ENCODE measurements around the gene LENEP. TPM values are rescaled to one million over a fixed set of nuclear protein-coding genes. Genes with fewer than 3 reads are reported as not detected.

LENEP gene
- total RNA-seq, 2 donors from 2014 or later, result not detected

DNA sequence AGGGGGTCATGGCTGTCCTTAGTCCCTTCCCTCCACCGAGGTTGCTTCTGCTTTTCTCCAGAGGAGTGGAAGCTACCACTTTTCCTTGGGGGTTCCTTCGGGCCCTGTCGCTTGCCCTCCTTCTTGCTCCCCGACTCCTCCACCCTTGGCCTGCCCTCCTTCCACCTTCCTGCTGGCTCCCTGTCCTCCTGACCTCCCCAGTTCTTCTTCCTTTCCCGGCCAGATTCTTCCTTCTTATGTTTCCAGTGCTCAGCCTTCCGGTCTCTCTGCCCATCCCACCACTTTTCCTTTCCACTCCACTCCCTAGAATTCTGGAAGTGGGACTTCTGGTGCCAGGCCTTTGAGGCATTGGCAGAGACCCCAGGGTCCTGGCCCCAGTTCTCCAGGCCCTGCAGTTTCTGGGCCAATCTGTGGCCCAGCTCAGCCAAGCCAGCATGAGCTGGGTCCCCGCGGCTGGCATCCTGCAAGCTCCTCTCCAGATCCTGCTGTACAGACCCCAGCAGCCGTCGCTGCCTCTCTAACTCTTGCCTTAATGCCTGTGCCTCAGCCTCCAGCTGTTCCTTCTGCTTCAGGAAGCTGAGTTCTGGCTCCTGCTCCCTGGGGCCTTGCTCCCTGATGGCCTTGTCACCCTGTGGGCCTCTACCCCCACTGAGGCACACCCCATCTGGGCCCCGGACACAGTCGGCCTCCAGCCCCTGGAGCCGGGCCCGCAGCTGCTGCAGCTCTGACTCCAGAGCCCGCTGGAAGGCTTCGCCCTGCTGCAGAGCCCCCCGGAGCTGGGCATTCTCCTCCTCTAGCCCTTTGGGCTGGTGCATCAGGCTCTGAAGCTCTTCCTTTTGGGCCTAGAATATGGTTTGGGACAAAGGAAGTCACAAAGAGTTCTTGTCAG, 47.2 kb upstream of the LENEP start:
- no peak overlapping the region for H3K27ac ChIP-seq
- intact Hi-C loops (cut with DNase I), result no loop called here
- DNase-seq (no peak), ATAC-seq (no peak)
- peaks cover 0 to 3% of the 10 kb centered on the region in 2 donors for H3K36me3 ChIP-seq (replicated peaks in 1 of 2; ENCODE audit: insufficient read depth in 1 of 2, low read depth in 2 of 2)
- 77 to 86% methylated on average over 14 to 17 of the region's 17 CpGs for WGBS, 2 donors
- no peaks in the 10 kb centered on the region for H3K9me3 ChIP-seq
- no peak for TF ChIP-seq POLR2A (IDR thresholded peaks at IDR 0.05)
- TF ChIP-seq, protein P1, sequence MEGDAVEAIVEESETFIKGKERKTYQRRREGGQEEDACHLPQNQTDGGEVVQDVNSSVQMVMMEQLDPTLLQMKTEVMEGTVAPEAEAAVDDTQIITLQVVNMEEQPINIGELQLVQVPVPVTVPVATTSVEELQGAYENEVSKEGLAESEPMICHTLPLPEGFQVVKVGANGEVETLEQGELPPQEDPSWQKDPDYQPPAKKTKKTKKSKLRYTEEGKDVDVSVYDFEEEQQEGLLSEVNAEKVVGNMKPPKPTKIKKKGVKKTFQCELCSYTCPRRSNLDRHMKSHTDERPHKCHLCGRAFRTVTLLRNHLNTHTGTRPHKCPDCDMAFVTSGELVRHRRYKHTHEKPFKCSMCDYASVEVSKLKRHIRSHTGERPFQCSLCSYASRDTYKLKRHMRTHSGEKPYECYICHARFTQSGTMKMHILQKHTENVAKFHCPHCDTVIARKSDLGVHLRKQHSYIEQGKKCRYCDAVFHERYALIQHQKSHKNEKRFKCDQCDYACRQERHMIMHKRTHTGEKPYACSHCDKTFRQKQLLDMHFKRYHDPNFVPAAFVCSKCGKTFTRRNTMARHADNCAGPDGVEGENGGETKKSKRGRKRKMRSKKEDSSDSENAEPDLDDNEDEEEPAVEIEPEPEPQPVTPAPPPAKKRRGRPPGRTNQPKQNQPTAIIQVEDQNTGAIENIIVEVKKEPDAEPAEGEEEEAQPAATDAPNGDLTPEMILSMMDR (IDR thresholded peaks at IDR 0.05), result no peak
- H3K27me3 ChIP-seq, result no peaks in the 10 kb centered on the region
- H3K4me3 ChIP-seq, result no peak overlapping the region
- peaks cover 16% of the 10 kb centered on the region for H3K4me1 ChIP-seq

GRCh38 chr1:154948079-154948478, 45.3 kb upstream of the LENEP start:
- DNase-seq, result no peak
- ATAC-seq, result no peak
- H3K36me3 ChIP-seq (replicated peaks in 1 of 2; ENCODE audit: insufficient read depth in 1 of 2, low read depth in 2 of 2), result peaks cover 0 to 3% of the 10 kb centered on the region in 2 donors
- H3K4me3 ChIP-seq, result no peak overlapping the region
- intact Hi-C loops (cut with DNase I), result no loop called here
- H3K27me3 ChIP-seq, result no peaks in the 10 kb centered on the region
- H3K27ac ChIP-seq, result no peak overlapping the region
- TF ChIP-seq, protein P1 (IDR thresholded peaks at IDR 0.05), result no peak
- no peak for TF ChIP-seq POLR2A (IDR thresholded peaks at IDR 0.05)
- 90 to 97% methylated on average over 11 of the region's 11 CpGs for WGBS, 2 donors
- peaks cover 5% of the 10 kb centered on the region for H3K4me1 ChIP-seq
- H3K9me3 ChIP-seq, result no peaks in the 10 kb centered on the region

DNA sequence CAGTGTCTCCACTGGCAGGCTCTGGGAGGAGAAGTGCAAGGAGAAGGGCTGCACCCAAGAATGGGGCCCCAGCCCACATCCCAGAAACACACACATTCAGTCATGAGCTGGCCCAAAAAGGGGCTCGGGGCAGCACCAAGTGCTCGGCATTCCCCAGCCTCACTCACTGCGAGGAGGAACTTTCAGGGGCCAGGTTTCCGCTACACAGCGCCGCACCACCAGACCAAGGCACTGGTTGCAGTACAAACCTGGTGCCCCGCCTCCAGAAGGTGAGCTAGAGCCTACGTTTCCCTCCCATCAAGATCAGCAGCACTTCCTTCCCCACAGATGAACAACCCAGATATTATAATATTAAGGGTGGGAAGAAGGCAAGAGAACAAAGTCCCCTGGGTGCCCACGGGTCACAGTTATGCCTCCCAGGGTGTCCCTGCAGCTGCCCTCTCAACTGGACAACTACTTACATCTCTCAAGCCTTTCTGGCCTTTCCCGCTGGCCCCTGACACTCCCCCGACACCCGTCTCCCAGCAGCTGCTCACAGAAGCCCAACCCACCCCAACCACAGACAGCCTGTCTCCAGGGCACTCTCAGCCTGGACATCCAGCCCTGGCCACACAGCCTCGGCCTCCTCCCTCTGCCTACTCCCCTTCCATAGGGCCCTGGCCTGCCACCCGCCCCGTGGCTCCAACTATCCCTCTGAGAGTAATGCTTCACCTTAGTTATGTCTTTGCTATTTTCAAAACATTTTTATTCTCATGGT, 41.3 kb upstream of the LENEP start:
- ATAC-seq, result no peak
- 62 to 84% methylated on average over 13 to 15 of the region's 15 CpGs for WGBS, 2 donors
- Histone ChIP-seq H3K9me3 (no peaks in the 10 kb centered on the region), H3K36me3 (replicated peaks in 1 of 2; ENCODE audit: insufficient read depth in 1 of 2, low read depth in 2 of 2) (peaks cover 0 to 3% of the 10 kb centered on the region in 2 donors), H3K4me1 (peaks cover 41% of the 10 kb centered on the region), H3K27me3 (no peaks in the 10 kb centered on the region), H3K4me3 (no peak overlapping the region), H3K27ac (no peak overlapping the region)
- no peak for DNase-seq
- TF ChIP-seq, protein P1 (IDR thresholded peaks at IDR 0.05), result no peak
- intact Hi-C loops (cut with DNase I), result no loop called here

DNA sequence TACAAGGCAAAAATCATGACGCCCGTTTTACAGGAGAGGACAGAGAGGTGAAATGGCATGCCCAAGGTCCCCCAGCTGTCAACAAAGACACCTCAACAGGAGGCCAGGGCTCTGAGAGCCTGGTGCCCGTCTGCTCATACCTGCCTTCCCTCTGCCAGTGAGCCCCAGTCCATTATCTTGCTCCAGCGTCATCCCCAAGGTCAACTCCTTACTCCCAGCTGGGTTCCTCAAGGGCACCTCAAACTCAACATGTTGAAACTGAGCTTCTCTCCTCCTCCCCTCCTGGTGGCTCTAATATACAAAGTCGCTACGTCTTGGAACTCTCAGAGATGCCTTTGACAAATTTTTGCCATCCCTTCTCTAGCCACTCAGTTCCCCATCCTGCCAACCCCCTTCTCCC, 40.7 kb upstream of the LENEP start:
- Histone ChIP-seq H3K9me3 (no peaks in the 10 kb centered on the region), H3K27ac (no peak overlapping the region), H3K27me3 (no peaks in the 10 kb centered on the region), H3K4me1 (peaks cover 44% of the 10 kb centered on the region), H3K4me3 (no peak overlapping the region), H3K36me3 (replicated peaks in 1 of 2; ENCODE audit: insufficient read depth in 1 of 2, low read depth in 2 of 2) (peaks cover 0 to 3% of the 10 kb centered on the region in 2 donors)
- DNase-seq (no peak), ATAC-seq (no peak)
- no peak for TF ChIP-seq POLR2A (IDR thresholded peaks at IDR 0.05)
- TF ChIP-seq, protein P1 (IDR thresholded peaks at IDR 0.05), result no peak
- intact Hi-C loops (cut with DNase I), result no loop called here
- 61 to 71% methylated on average over 6 of the region's 6 CpGs for WGBS, 2 donors
